KMS-11 (cell line): ENCODE data around the gene IQUB.
"Not testable (repeated sequence)": the region's sequence is repeated elsewhere in the genome, so short reads cannot be mapped to it uniquely, and the experiment has no call there.

ENCODE experiments used
- H2AFZ ChIP-seq: fragments of 200-600 bp; sonication (generic); 2 replicates; pipeline ENCODE4 v1.6.1; 2016; ENCODE audit warnings: antibody characterized with exemption, mixed run types, low read depth
- H3K27ac ChIP-seq: fragments of 200-600 bp; sonication (generic); 2 replicates; pipeline ENCODE4 v1.6.1; 2016; ENCODE audit warnings: mild to moderate bottlenecking, mixed run types
- H3K27me3 ChIP-seq: fragments of 200-600 bp; sonication (generic); 2 replicates; pipeline ENCODE4 v1.6.1; 2017; ENCODE audit warnings: mild to moderate bottlenecking, low read depth, mixed run types, moderate library complexity; ENCODE audit not compliant: insufficient read depth
- H3K36me3 ChIP-seq: fragments of 200-600 bp; sonication (generic); 2 replicates; pipeline ENCODE4 v1.6.1; 2017; ENCODE audit warnings: mild to moderate bottlenecking, mixed run types; ENCODE audit not compliant: insufficient read depth
- H3K4me1 ChIP-seq: fragments of 200-600 bp; sonication (generic); 2 replicates; pipeline ENCODE4 v1.6.1; 2016; ENCODE audit warnings: mild to moderate bottlenecking, low read depth, mixed run types; ENCODE audit not compliant: poor library complexity, severe bottlenecking
- H3K4me2 ChIP-seq: fragments of 200-600 bp; sonication (generic); 2 replicates; pipeline ENCODE4 v1.7.0; 2016; ENCODE audit warnings: mild to moderate bottlenecking, mixed run types
- H3K4me3 ChIP-seq: fragments of 200-600 bp; sonication (generic); IDR thresholded peaks from 2 replicates; pipeline ENCODE4 v1.6.1; 2017; ENCODE audit warnings: low read depth, low read length, mixed read lengths; ENCODE audit not compliant: insufficient read depth
- H3K79me2 ChIP-seq: fragments of 200-600 bp; sonication (generic); 2 replicates; pipeline ENCODE4 v1.6.1; 2016; ENCODE audit warnings: low read depth, mixed run types; ENCODE audit not compliant: insufficient read depth
- H3K9ac ChIP-seq: fragments of 200-600 bp; sonication (generic); 2 replicates; pipeline ENCODE4 v1.6.1; 2016; ENCODE audit warnings: mild to moderate bottlenecking, mixed run types
- H4K20me1 ChIP-seq: fragments of 200-600 bp; sonication (generic); 2 replicates; pipeline ENCODE4 v1.6.1; 2016; ENCODE audit warnings: mild to moderate bottlenecking, mixed run types; ENCODE audit not compliant: insufficient read depth
- CTCF ChIP-seq: fragments of 200-600 bp; sonication (generic); conservative IDR thresholded peaks from 2 replicates; pipeline ENCODE4 v1.6.1; 2017; ENCODE audit warnings: low read depth, mild to moderate bottlenecking, antibody characterized with exemption, low read length, moderate library complexity, mixed read lengths

Gene IQUB

GRCh38 chr7:123526533-123526932 is 7.9 kb downstream of the IQUB start:
- H3K36me3 ChIP-seq, H3K79me2 ChIP-seq, H3K4me1 ChIP-seq, H3K4me3 ChIP-seq, H3K4me2 ChIP-seq, H2AFZ ChIP-seq, H4K20me1 ChIP-seq, H3K27me3 ChIP-seq, H3K9ac ChIP-seq, H3K27ac ChIP-seq: not testable (repeated sequence)

GRCh38 chr7:123522066-123522465 is 12.3 kb downstream of the IQUB start:
- Histone ChIP-seq H3K4me1 (no peaks in the 10 kb centered on the region), H3K27ac (no peak overlapping the region), H3K9ac (no peak overlapping the region), H3K79me2 (no peaks in the 10 kb centered on the region), H3K4me2 (no peak overlapping the region), H3K27me3 (no peaks in the 10 kb centered on the region), H4K20me1 (no peaks in the 10 kb centered on the region), H2AFZ (no peak overlapping the region), H3K4me3 (no peak overlapping the region), H3K36me3 (no peaks in the 10 kb centered on the region)
- no peak for TF ChIP-seq CTCF

GRCh38 chr7:123505221-123505620 is 29.2 kb downstream of the IQUB start:
- TF ChIP-seq CTCF = no peak
- H3K9ac ChIP-seq = no peak overlapping the region
- no peak overlapping the region for H2AFZ ChIP-seq
- no peaks in the 10 kb centered on the region for H4K20me1 ChIP-seq
- no peak overlapping the region for H3K4me3 ChIP-seq
- no peaks in the 10 kb centered on the region for H3K79me2 ChIP-seq
- no peak overlapping the region for H3K4me2 ChIP-seq
- H3K36me3 ChIP-seq = no peaks in the 10 kb centered on the region
- H3K4me1 ChIP-seq = no peaks in the 10 kb centered on the region
- no peak overlapping the region for H3K27ac ChIP-seq
- H3K27me3 ChIP-seq = no peaks in the 10 kb centered on the region

- no peak overlapping the region for H3K9ac ChIP-seq
- H3K4me3 ChIP-seq = no peak overlapping the region
Observed at GRCh38 chr7:123502201-123502600, 32.2 kb downstream of the IQUB start.

More at GRCh38 chr7:123502201-123502600, 32.2 kb downstream of the IQUB start:
- no peak for TF ChIP-seq CTCF
- H3K4me2 ChIP-seq = no peak overlapping the region
- no peaks in the 10 kb centered on the region for H3K4me1 ChIP-seq
- no peak overlapping the region for H3K27ac ChIP-seq
- no peaks in the 10 kb centered on the region for H3K27me3 ChIP-seq
- H4K20me1 ChIP-seq = no peaks in the 10 kb centered on the region
- no peaks in the 10 kb centered on the region for H3K36me3 ChIP-seq
- H3K79me2 ChIP-seq = no peaks in the 10 kb centered on the region
- H2AFZ ChIP-seq = no peak overlapping the region
